Esophagus mucosa (tissue), 1 donor: ENCODE results near the gene CAMK2D. TPM values are rescaled to one million over a fixed set of nuclear protein-coding genes. Genes with fewer than 3 reads are reported as not detected.
A peak's percentile ranks its signal among the peaks of the same experiment; 100 is the strongest.

ENCODE experiments used
- ATAC-seq: fragments of 200-7000 bp; cut with Tn5 transposase; one replicate; pipeline ENCODE4 v1.9.1; 2020
- total RNA-seq: library from RNA; stranded (reverse); gene quantifications from one replicate; pipeline ENCODE4 v1.2.4, GENCODE V29; 2023
- donor health status: DM: yes; HTN: yes; CAD: no.

CAMK2D gene
- total RNA-seq, 1 donor from 2014 or later = 48.9 TPM

GRCh38 chr4:113762186-113763028, 869 bp upstream of the CAMK2D start:
- ATAC-seq = peak; percentile 91

- peak; percentile 67 for ATAC-seq
Measured at GRCh38 chr4:113760795-113761619, 531 bp downstream of the CAMK2D start.

- no peak for ATAC-seq
Measured at GRCh38 chr4:113760094-113760794, 1.3 kb downstream of the CAMK2D start.

GRCh38 chr4:113759696-113760093, 1.8 kb downstream of the CAMK2D start:
- no peak for ATAC-seq

GRCh38 chr4:113758372-113758771, 3.2 kb downstream of the CAMK2D start:
- no peak for ATAC-seq

GRCh38 chr4:113757486-113757885, 4.1 kb downstream of the CAMK2D start:
- ATAC-seq = no peak

GRCh38 chr4:113756005-113756410, 5.5 kb downstream of the CAMK2D start:
- peak; percentile 27 for ATAC-seq

- no peak for ATAC-seq
Measured at GRCh38 chr4:113750734-113751133, 10.8 kb downstream of the CAMK2D start.

- no peak for ATAC-seq
Measured at GRCh38 chr4:113750296-113750695, 11.2 kb downstream of the CAMK2D start.

- no peak for ATAC-seq
Measured at GRCh38 chr4:113749178-113749577, 12.4 kb downstream of the CAMK2D start.

- ATAC-seq = no peak
Measured at GRCh38 chr4:113747949-113748348, 13.6 kb downstream of the CAMK2D start.

- ATAC-seq = no peak
Measured at GRCh38 chr4:113745711-113746110, 15.8 kb downstream of the CAMK2D start.

GRCh38 chr4:113744667-113745240, 16.8 kb downstream of the CAMK2D start:
- no peak for ATAC-seq

GRCh38 chr4:113743690-113744089, 17.8 kb downstream of the CAMK2D start:
- ATAC-seq = no peak

- no peak for ATAC-seq
Measured at GRCh38 chr4:113742643-113743042, 18.9 kb downstream of the CAMK2D start.

- no peak for ATAC-seq
Measured at GRCh38 chr4:113741956-113742355, 19.6 kb downstream of the CAMK2D start.

- no peak for ATAC-seq
Measured at GRCh38 chr4:113740857-113741379, 20.6 kb downstream of the CAMK2D start.

- ATAC-seq = no peak
Measured at GRCh38 chr4:113739197-113739596, 22.3 kb downstream of the CAMK2D start.

GRCh38 chr4:113738251-113738650, 23.3 kb downstream of the CAMK2D start:
- no peak for ATAC-seq

- ATAC-seq = no peak
Measured at GRCh38 chr4:113733685-113734084, 27.9 kb downstream of the CAMK2D start.

- no peak for ATAC-seq
Measured at GRCh38 chr4:113732967-113733527, 28.5 kb downstream of the CAMK2D start.
